ENCODE measurements around the gene PTPRT.
"Not testable (repeated sequence)": the region's sequence is repeated elsewhere in the genome, so short reads cannot be mapped to it uniquely, and the experiment has no call there.

Gene PTPRT

GRCh38 chr20:43187476-43188233, 2.1 kb downstream of the PTPRT start:
- DNase-seq (ENCODE audit: low read depth), result peak; percentile 37

GRCh38 chr20:43186312-43186711, 3.4 kb downstream of the PTPRT start:
- DNase-seq (ENCODE audit: low read depth), result no peak

GRCh38 chr20:43185901-43186300, 3.8 kb downstream of the PTPRT start:
- no peak for DNase-seq (ENCODE audit: low read depth)

DNA sequence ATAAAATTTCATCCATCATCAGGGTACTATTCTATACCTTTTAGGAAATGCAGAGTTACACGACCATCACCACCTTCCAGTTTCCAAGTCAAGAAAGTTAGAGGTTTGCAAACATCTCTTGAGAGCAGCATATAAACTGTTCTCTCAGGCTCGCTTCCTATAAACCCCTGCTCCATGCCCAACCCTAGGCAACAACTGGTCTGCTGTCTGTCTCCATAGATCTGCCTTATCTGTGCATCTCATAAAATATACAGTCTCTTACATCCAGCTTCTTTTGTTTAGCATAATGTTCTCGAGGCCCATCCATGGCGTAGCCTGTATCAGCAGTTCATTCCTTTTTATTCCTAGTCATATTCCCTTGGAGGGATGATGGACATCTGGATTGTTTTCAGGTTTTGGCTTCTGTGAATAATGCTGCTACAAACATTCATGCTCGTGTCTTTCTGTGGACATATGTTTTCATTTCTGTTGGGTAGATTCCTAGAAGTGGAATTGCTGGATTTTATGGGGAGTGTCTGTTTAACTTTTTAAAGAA, 6.1 kb downstream of the PTPRT start:
- no peak for DNase-seq (ENCODE audit: low read depth)

- no peak for DNase-seq (ENCODE audit: low read depth)
Observed at GRCh38 chr20:43178080-43178479, 11.6 kb downstream of the PTPRT start.

DNA sequence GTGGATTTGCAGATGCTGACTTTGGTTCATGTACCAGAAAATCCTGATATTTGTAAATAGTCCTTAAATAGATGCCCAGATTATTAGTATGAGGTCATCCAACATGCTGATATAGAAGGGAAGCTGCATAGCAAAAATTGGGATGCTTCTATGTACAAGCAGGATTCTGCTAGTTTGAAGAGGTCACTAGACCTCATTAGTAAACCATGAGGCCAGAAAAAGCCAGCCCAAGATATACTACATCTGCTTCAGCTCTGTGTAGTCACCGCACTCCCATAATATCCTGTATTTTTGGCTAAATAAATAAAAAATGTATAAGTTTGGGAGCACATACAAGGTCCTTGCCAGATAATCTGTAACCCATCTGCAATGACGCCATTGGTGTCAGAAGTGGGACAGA, 13.0 kb downstream of the PTPRT start:
- DNase-seq (ENCODE audit: low read depth), result no peak

DNA sequence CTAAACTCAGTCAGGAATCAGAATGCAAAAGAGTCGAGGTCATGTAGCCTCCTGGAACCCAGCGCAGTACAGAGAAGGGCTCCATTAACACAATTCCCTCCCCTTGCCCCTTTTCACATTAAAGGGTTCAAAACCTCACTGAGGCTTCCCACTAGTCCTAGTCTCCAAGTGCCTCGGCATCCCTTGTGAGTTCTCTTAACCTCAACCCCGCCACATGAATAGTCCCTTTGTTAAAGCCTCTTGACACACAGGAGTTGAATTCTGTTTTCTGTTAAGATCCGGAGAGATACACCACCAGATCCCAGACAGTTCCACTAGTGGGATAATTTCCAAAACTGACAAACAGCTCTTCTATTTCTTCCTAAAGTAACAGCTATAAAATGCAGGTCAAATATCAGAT, 17.8 kb downstream of the PTPRT start:
- DNase-seq (ENCODE audit: low read depth), result no peak

GRCh38 chr20:43170771-43171170, 18.9 kb downstream of the PTPRT start:
- no peak for DNase-seq (ENCODE audit: low read depth)

GRCh38 chr20:43167615-43168014, 22.1 kb downstream of the PTPRT start:
- no peak for DNase-seq (ENCODE audit: low read depth)

- DNase-seq (ENCODE audit: low read depth), result no peak
Observed at GRCh38 chr20:43167021-43167420, 22.7 kb downstream of the PTPRT start.

DNA sequence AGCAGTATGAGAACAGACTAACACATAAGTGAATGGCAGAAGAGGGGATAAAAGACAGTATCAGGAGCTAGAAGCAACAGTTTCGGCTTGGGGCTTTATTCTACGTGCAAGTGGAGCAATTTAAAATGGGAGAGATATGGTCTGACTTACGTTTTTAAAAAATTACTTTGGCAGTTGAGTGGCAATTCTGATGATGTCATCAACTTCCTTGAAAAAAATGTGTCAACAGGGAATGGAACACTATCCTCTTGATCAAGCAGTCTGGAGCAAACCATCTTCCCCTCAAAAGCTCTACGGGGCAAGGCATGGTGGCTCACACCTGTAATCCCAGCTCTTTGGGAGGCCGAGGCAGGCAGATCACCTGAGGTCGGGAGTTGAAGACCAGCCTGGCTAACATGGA, 24.1 kb downstream of the PTPRT start:
- no peak for DNase-seq (ENCODE audit: low read depth)

- not testable (repeated sequence) for DNase-seq (ENCODE audit: low read depth)
Observed at GRCh38 chr20:43164736-43165135, 25.0 kb downstream of the PTPRT start.

- no peak for DNase-seq (ENCODE audit: low read depth)
Observed at GRCh38 chr20:43161716-43162115, 28.0 kb downstream of the PTPRT start.

- DNase-seq (ENCODE audit: low read depth), result no peak
Observed at GRCh38 chr20:43160941-43161340, 28.8 kb downstream of the PTPRT start.

- no peak for DNase-seq (ENCODE audit: low read depth)
Observed at GRCh38 chr20:43159994-43160393, 29.7 kb downstream of the PTPRT start.

GRCh38 chr20:43155366-43156100, 34.2 kb downstream of the PTPRT start:
- no peak for DNase-seq (ENCODE audit: low read depth)

GRCh38 chr20:43151901-43152300, 37.8 kb downstream of the PTPRT start:
- no peak for DNase-seq (ENCODE audit: low read depth)

DNA sequence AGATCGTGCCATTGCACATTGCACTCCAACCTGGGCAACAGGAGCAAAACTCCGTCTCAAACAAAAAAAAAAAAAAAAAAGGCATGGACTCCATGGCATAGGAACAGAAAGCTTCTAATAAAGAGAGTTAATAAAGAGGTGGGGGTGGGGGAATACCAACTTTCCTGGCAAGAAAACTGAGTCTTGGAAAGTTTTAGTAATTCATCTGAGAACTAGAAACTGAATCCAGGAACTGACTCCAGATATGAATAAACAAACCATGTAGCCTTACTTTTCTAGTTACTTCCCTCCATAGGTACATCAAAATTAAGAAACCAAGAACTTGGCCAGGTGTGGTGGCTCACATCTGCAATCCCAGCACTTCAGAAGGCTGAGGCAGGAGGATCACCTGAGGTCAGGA, 38.5 kb downstream of the PTPRT start:
- DNase-seq (ENCODE audit: low read depth), result no peak

DNA sequence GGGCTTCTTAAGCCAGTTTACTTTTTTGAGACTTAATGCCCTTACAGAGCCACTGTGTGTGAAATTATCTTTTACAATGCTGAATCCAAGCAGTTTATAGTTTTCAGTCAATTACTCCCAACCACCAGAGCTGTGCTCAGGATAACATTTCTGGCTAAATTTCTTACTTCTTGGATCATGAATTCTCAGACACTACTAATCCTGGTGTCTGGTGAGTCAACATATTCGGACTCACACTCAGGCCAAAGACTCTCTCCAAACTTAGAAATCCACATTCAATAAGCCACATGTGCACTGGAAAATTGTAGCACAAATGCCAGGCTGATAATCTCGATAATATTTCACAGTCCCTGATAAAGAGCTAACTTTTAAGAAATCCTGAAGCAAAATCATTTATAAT, 49.0 kb downstream of the PTPRT start:
- no peak for DNase-seq (ENCODE audit: low read depth)

- DNase-seq (ENCODE audit: low read depth), result no peak
Observed at GRCh38 chr20:43138061-43138770, 51.5 kb downstream of the PTPRT start.

GRCh38 chr20:43137160-43137559, 52.5 kb downstream of the PTPRT start:
- DNase-seq (ENCODE audit: low read depth), result no peak

GRCh38 chr20:43124241-43124640, 65.5 kb downstream of the PTPRT start:
- no peak for DNase-seq (ENCODE audit: low read depth)

GRCh38 chr20:43123180-43123579, 66.5 kb downstream of the PTPRT start:
- no peak for DNase-seq (ENCODE audit: low read depth)
